WI38 (cell line): Measurements from ENCODE around the gene INO80E.

ENCODE experiments used
- H3K4me3 ChIP-seq: 2 replicates; pipeline ENCODE4 v1.5.1; 2011; ENCODE audit warnings: low read depth, mild to moderate bottlenecking, control low read depth, low read length
- TF ChIP-seq, protein P1 (sequence below): IDR thresholded peaks from 2 replicates; pipeline ENCODE4 v1.5.1; 2012; ENCODE audit warnings: low read depth, mild to moderate bottlenecking, control low read depth, low read length

INO80E gene

DNA sequence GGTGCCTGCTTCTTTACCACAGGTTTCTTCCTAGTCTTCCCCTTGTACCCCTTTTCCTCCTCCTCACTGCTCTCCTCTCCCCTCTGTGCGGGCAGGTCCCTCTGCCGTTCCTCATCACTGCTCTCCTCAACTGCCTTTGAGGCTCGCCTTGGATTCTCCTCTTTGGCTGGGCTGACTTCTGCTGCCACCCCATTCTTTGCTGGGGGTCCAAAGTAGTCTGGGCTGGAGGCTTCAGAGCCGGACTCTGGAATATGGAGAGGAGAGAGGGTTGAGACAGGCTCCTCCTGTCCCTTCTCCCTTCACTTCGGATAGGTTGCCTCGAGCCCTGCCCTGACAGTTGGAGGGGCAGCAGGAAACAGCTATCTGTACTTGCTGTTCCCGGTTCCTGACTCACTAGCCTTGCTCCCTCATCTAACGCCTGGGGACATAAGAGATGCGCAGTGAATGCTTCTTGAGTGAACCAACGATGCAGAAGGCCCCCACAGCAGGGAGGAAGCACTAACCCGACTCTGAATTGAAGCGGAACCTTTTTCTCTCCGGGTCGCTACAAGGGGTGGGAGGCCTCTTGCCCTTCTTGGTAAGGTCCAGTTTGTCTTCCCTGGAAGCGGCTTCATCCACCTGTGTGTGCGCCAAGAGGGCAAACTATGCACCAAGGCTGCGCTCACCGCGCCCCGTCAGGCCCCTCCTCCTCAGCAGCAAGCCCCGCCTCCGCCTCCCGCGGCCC lies 1.3 kb upstream of the INO80E start:
- H3K4me3 ChIP-seq, result peak overlapping the region; percentile 95
- TF ChIP-seq, protein P1, sequence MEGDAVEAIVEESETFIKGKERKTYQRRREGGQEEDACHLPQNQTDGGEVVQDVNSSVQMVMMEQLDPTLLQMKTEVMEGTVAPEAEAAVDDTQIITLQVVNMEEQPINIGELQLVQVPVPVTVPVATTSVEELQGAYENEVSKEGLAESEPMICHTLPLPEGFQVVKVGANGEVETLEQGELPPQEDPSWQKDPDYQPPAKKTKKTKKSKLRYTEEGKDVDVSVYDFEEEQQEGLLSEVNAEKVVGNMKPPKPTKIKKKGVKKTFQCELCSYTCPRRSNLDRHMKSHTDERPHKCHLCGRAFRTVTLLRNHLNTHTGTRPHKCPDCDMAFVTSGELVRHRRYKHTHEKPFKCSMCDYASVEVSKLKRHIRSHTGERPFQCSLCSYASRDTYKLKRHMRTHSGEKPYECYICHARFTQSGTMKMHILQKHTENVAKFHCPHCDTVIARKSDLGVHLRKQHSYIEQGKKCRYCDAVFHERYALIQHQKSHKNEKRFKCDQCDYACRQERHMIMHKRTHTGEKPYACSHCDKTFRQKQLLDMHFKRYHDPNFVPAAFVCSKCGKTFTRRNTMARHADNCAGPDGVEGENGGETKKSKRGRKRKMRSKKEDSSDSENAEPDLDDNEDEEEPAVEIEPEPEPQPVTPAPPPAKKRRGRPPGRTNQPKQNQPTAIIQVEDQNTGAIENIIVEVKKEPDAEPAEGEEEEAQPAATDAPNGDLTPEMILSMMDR, result no peak

DNA sequence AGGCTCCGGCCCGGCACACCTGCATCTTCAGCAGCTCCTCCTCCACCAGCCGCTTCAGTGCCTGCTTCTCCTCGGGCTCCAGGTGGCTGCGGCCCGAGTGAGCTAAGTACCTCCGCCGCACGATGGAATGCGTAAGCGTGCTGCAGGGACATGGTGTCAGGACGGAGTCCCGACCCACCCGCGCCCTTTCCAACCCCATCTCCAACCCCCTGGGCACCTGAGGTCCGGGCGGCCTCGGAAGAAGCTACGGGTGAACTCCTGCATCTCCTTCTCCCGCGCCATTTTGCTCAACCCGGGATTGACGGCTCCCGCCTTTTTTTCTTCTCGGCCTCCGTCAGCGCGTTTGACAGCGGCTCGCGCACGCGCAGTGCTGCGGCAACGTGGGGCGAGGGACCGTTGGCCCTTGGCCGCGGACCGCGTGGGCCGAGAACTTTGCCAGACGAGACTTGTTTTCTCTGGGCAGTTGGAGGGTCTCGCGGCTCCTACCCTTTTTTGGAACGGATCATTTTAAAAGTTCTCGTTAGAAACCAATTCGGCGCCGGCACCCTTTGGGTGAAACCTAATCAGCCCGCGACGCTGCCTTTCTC lies 624 bp upstream of the INO80E start, which contains the start of gene HIRIP3:
Gene HIRIP3, minus strand, starts transcription at position 294 of the 587 bp plus-strand sequence. Its CDS starts 12 bp downstream, at position 282.
- peak within 1 kb of the TSS; percentile 95 for H3K4me3 ChIP-seq
- TF ChIP-seq, protein P1, result no peak

DNA sequence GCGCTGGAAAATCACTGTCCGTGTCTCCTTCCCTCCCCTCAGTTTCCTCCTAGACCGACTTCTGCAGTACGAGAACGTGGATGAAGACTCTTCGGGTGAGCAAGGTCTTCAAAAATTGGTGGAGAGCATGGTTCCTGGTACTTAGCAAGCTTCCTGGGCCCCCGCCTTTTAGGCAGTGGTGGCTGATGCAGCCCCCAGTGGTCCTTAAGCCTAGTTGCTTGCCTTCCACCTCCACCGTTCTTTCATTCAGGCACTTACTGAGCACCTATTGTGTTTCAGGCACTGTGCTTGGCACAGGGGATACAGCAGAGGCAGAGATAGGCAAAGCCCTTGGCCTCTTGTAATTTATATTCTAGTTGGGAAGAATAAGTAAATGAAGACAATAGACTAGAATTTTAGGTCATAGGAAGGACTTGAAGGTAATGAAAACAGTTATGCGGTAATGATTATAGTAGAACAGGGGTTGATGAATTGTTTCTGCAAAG lies 767 bp downstream of the INO80E start:
- TF ChIP-seq, protein P1, result no peak
- H3K4me3 ChIP-seq, result peak overlapping the region; percentile 95

DNA sequence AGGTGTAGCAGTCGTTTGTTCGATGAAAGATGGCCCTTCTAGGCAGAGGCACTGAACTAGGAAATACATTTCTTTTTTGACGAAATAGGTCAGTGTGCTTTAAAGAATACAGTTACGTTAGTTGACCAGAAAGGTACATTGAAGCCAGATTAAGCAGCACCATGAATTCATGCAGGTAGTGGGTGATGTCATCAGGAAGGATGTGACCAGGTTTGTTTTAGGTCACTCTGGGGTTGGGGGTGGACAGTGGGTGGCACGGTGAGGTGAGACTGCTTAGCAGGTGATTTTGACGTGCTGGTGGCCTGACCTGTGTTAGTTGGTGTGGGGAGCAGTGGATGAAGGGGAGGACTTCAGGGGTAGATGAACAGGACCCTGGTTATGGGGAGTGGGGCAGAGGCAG lies 3.6 kb downstream of the INO80E start:
- H3K4me3 ChIP-seq, result no peak overlapping the region
- TF ChIP-seq, protein P1, result no peak

DNA sequence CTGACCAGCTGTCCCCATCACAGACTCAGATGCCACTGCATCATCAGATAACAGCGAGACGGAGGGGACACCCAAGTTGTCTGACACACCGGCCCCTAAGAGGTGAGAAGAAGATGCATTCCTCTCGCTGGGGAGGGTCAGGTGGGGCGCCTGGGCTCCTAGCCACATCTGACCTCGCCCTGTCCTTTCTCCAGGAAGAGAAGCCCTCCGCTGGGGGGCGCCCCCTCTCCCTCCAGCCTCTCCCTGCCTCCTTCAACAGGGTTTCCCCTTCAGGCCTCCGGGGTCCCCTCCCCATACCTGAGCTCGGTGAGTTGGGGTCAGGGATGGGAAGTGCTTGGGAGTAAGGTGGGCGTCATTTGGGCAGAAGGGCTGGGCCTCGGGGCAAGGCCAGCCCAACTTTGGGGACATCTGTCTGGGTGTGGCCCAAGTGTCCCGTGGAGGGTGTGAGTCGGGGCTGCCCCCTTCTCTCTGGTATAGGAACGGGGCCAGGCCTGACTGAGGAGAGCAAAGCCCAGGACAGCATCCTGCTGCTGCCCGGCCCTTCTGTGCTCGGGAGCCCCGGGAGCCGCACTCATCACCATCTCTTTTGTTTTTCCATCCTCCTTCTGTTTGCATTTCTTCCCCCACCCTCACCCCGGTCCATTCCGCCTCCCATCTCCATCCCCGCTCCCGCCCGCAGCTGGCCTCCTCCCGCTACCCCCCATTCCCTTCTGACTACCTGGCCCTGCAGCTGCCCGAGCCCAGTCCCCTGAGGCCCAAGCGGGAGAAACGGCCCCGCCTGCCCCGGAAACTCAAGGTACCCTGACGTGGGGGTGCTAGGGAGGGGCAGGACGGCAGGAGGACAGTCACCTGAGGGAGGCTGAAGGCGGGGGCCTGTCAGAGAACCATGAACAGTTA lies 4.9 kb downstream of the INO80E start:
- TF ChIP-seq, protein P1, result no peak
- no peak overlapping the region for H3K4me3 ChIP-seq

DNA sequence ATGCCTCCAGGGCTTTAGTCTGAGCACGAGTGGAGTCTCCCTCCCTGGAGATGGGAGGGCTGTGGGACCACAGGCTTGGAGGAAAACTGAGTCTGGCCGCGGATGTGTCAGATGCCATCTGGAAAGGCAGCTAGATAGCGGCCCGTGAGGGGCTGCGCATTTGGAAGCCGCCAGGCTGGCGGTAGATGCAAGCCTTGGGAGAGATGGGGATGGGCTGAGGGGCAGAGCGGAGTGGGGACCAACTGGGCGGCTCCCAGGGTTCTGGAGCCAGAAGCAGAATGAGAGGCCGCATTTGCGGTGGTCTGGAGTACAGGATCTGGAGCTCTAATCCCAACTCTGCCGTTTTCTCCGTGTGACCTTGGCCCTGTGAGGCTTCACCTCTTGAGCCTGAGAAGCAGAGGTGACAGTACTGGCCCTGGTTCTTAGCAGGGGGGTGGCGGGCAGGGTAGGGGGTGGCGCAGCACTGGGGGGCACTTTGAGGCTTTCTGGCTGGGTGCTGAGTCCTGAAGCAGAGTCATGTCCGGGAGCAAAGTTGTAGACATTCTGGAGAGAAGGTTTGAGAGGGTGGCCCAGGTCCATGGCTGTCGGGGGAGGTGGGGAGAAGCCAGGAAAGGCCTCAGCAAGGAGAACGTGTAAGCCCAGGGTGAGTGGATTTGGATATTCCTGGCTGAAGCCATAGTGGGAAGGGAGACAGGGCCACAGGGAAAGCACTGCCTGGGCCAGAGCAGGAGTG lies 6.7 kb downstream of the INO80E start:
- H3K4me3 ChIP-seq, result no peak overlapping the region
- TF ChIP-seq, protein P1, result no peak
